ENCODE data around the gene PKD1.

- TF ChIP-seq CTCF (IDR thresholded peaks at IDR 0.05) (no peak), POLR2A (IDR thresholded peaks at IDR 0.05) (no peak)
These were observed 33.2 kb downstream of the PKD1 start for GRCh38 chr16:2102471-2102870.

All from sigmoid colon (tissue), 3 donors.